ENCODE data around the gene CDKL4.
"Not testable (repeated sequence)": the region's sequence is repeated elsewhere in the genome, so short reads cannot be mapped to it uniquely, and the experiment has no call there.

CDKL4 gene

GRCh38 chr2:39228413-39229209, 15.2 kb downstream of the CDKL4 start:
- no peak for DNase-seq

- peak; percentile 63 for DNase-seq
Measured at GRCh38 chr2:39227628-39228412, 15.9 kb downstream of the CDKL4 start.

- DNase-seq = no peak
Measured at GRCh38 chr2:39225567-39225966, 18.2 kb downstream of the CDKL4 start.

- no peak for DNase-seq
Measured at GRCh38 chr2:39223909-39224308, 19.9 kb downstream of the CDKL4 start.

GRCh38 chr2:39221459-39221858, 22.3 kb downstream of the CDKL4 start:
- DNase-seq = no peak

GRCh38 chr2:39220136-39220535, 23.6 kb downstream of the CDKL4 start:
- no peak for DNase-seq

GRCh38 chr2:39218391-39218790, 25.4 kb downstream of the CDKL4 start:
- no peak for DNase-seq

GRCh38 chr2:39217192-39217550, 26.6 kb downstream of the CDKL4 start:
- no peak for DNase-seq

GRCh38 chr2:39216346-39217191, 27.2 kb downstream of the CDKL4 start:
- no peak for DNase-seq

- no peak for DNase-seq
Measured at GRCh38 chr2:39215545-39215944, 28.2 kb downstream of the CDKL4 start.

GRCh38 chr2:39213015-39213414, 30.8 kb downstream of the CDKL4 start:
- no peak for DNase-seq

- no peak for DNase-seq
Measured at GRCh38 chr2:39210846-39211245, 32.9 kb downstream of the CDKL4 start.

GRCh38 chr2:39203382-39203781, 40.4 kb downstream of the CDKL4 start:
- no peak for DNase-seq

GRCh38 chr2:39202639-39203369, 41.0 kb downstream of the CDKL4 start:
- DNase-seq = no peak

- DNase-seq = not testable (repeated sequence)
Measured at GRCh38 chr2:39197003-39197402, 46.8 kb downstream of the CDKL4 start.

- DNase-seq = no peak
Measured at GRCh38 chr2:39194686-39195085, 49.1 kb downstream of the CDKL4 start.

GRCh38 chr2:39188960-39189494, 54.7 kb downstream of the CDKL4 start:
- no peak for DNase-seq

GRCh38 chr2:39183673-39184072, 60.1 kb downstream of the CDKL4 start:
- no peak for DNase-seq

- no peak for DNase-seq
Measured at GRCh38 chr2:39181297-39181696, 62.5 kb downstream of the CDKL4 start.

- DNase-seq = no peak
Measured at GRCh38 chr2:39179974-39180960, 63.5 kb downstream of the CDKL4 start.

GRCh38 chr2:39178756-39179155, 65.0 kb downstream of the CDKL4 start:
- no peak for DNase-seq
